Coronary artery (tissue), 2 donors: Measurements from ENCODE around the gene ADGRG6.

Experiments used
- DNase-seq: peaks from one replicate; pipeline ENCODE4 v3.0.0-alpha.2; 2017; ENCODE audit warnings: low spot score
- H3K27ac ChIP-seq, 2 donors: fragments of 200-600 bp; sonication (generic); one replicate each; pipeline ENCODE4 v1.5.1; 2016 to 2019
- H3K4me3 ChIP-seq: fragments of 200-600 bp; sonication (generic); 2 replicates; pipeline ENCODE4 v1.5.1; 2016; ENCODE audit warnings: mild to moderate bottlenecking, moderate library complexity
- CTCF ChIP-seq: fragments of 200-600 bp; sonication (generic); IDR thresholded peaks from one replicate; pipeline ENCODE4 v1.5.1; 2019; ENCODE audit warnings: antibody characterized with exemption

Gene ADGRG6

DNA sequence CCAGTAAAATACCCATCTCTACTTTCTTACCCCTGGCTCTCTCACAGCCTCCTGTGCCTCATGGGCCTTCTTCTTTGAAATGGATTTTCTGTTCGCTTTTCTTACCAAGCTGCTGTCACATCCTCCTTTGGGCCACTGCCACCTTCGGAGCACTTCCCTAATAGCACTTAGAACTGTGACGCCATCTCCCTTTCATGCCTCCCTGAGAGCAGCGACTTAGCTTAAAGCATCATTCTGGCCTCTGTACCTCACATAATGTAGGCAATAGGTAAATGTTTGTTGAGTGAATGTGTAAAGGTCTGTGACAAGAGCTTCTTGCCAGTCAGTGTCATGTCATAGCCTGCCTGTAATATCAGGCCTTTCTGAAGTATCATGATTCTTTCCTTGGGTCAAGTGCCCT lies 78.8 kb downstream of the ADGRG6 start:
- Histone ChIP-seq H3K4me3 (no peak overlapping the region), H3K27ac (no peak overlapping the region)
- DNase-seq = no peak
- no peak for TF ChIP-seq CTCF

- no peak for DNase-seq
- H3K27ac ChIP-seq = no peak overlapping the region
- H3K4me3 ChIP-seq = no peak overlapping the region
- no peak for TF ChIP-seq CTCF
Measured at GRCh38 chr6:142381181-142381580, 79.4 kb downstream of the ADGRG6 start.

DNA sequence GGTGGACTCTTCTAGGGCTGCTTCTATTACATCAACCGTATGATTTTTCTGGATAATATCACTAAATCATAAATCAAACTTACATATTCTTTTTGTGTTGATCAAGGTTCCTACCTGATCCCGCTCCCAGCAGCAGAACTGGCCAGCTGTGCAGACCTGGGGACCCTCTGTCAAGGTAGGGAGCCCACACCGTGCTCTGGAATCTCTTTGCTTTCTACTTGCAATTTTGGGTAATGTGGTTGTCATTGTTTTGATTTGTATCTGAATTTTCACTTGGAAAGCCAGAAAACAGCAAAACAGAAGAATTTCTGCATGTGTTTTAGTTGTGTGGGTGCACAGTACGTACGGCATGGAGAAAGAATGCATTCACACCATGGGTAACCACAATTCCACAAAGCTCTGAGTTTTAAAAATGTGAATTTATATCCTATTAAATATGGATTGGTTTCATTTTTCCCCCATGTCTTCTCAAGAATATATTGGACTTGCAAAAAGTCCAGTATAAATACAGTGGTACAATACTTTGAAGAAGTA lies 80.1 kb downstream of the ADGRG6 start:
- H3K27ac ChIP-seq = no peak overlapping the region
- no peak for TF ChIP-seq CTCF

GRCh38 chr6:142384519-142385254 lies 82.9 kb downstream of the ADGRG6 start:
- Histone ChIP-seq H3K27ac (no peak overlapping the region), H3K4me3 (no peak overlapping the region)
- DNase-seq = no peak
- TF ChIP-seq CTCF = no peak

More for the DNA sequence above, 80.1 kb downstream of the ADGRG6 start:
- DNase-seq = no peak
- no peak overlapping the region for H3K4me3 ChIP-seq

DNA sequence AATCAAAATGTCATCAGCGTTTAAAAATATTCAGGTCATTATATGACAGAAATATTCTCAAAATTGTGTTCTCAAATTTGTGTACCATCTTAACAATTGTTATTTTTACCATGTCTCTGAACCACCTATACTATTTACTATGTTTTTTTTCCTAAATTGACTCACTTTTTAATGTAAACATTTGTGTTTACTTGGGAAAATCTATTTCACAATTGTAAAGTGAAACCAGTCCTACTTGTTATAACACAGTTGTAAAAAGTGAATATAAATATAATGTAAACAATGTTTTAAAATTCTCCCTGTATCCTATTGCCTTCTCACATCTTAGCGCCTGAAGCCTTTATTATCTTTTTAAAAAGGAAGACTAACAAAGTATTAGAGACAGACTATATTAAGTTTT lies 83.5 kb downstream of the ADGRG6 start:
- Histone ChIP-seq H3K4me3 (no peak overlapping the region), H3K27ac (no peak overlapping the region)
- TF ChIP-seq CTCF = no peak
- DNase-seq = no peak

DNA sequence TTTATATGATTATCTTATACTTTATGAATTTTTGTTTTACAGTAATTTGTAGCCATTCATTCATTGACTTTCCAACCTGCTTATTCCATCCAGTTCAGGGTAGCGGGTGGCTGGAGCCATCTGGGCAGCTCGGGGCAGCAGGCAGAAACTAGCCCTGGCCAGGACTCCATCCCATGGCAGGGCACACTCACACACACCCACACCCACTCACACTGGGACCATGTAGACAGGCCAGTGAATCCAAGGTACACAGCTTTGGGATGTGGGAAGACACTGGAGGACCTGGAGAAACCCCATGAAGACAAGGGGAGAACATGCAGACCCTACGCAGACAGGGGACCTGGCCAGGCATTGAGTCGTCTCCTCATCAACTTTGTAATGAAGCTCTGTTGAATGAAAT lies 84.8 kb downstream of the ADGRG6 start:
- H3K27ac ChIP-seq = no peak overlapping the region
- no peak for DNase-seq
- H3K4me3 ChIP-seq = no peak overlapping the region
- TF ChIP-seq CTCF = no peak
